ENCODE results near the gene KIF5C.

The KIF5C gene

DNA sequence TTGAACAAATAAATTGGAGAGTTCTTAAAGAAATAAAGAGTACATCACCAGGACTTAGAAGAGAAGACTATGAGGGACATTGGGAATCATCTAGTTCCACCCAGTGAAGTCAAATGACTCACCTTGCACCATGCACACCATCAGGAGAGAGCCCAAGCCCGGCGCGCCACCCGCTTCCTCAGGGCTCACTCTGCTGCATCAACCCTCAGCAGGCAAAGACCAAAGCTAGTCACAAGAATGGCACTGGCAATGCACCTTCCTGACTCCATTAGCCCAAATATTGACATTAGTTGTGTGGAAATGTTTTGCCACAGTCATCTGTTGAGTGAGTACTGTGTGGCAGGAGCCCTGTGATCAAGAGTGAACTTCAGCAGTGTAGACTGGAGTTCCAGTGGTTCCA, 156.4 kb downstream of the KIF5C start:
- TF ChIP-seq, protein P1, sequence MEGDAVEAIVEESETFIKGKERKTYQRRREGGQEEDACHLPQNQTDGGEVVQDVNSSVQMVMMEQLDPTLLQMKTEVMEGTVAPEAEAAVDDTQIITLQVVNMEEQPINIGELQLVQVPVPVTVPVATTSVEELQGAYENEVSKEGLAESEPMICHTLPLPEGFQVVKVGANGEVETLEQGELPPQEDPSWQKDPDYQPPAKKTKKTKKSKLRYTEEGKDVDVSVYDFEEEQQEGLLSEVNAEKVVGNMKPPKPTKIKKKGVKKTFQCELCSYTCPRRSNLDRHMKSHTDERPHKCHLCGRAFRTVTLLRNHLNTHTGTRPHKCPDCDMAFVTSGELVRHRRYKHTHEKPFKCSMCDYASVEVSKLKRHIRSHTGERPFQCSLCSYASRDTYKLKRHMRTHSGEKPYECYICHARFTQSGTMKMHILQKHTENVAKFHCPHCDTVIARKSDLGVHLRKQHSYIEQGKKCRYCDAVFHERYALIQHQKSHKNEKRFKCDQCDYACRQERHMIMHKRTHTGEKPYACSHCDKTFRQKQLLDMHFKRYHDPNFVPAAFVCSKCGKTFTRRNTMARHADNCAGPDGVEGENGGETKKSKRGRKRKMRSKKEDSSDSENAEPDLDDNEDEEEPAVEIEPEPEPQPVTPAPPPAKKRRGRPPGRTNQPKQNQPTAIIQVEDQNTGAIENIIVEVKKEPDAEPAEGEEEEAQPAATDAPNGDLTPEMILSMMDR (conservative IDR thresholded peaks at IDR 0.05; ENCODE audit: low read length), result no peak
- no peak for TF ChIP-seq EZH2phosphoT487 (IDR thresholded peaks at IDR 0.05; ENCODE audit: borderline replicate concordance)
- no peaks in the 10 kb centered on the region for H3K27me3 ChIP-seq (ENCODE audit: insufficient read depth, low read length, poor library complexity, severe bottlenecking)

DNA sequence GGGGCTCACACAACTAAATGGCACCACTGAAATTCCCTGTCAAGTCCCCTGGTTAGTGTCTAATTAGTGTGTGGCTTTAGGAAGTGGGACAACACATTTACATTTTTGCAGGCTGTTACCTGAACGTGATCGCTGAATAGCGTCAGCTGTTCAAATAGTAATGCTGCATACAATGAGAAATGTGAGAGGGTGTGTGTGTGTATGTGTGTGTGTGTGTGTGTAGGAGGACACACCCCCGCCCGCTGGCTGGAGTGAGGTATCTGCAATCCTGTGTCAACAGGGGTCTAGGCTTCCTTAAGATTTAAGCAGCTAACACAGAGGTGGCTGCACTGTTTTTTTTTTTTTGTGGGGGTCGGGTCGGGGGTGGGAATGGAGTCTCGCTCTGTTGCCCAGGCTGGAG, 158.7 kb downstream of the KIF5C start:
- H3K9me3 ChIP-seq (ENCODE audit: insufficient read depth, low read depth, low read length), result no peaks in the 10 kb centered on the region
- no peak overlapping the region for H3K4me2 ChIP-seq (ENCODE audit: low read depth, low read length, poor library complexity, severe bottlenecking)
- no peak overlapping the region for H2AFZ ChIP-seq (ENCODE audit: low read length)
- H3F3A ChIP-seq (ENCODE audit: low read depth), result no peaks in the 10 kb centered on the region
- TF ChIP-seq, protein P1 (conservative IDR thresholded peaks at IDR 0.05; ENCODE audit: low read length), result no peak
- TF ChIP-seq EZH2phosphoT487 (IDR thresholded peaks at IDR 0.05; ENCODE audit: borderline replicate concordance), result no peak
- no peaks in the 10 kb centered on the region for H4K20me1 ChIP-seq (ENCODE audit: insufficient read depth, low read length, poor library complexity, severe bottlenecking)
- H3K27me3 ChIP-seq (ENCODE audit: insufficient read depth, low read length, poor library complexity, severe bottlenecking), result no peaks in the 10 kb centered on the region
- H3K9me2 ChIP-seq (replicated peaks; ENCODE audit: low read depth, low read length), result no peaks in the 10 kb centered on the region
- H3K36me3 ChIP-seq (ENCODE audit: insufficient read depth, low read length), result no peaks in the 10 kb centered on the region
- no peak overlapping the region for H3K4me3 ChIP-seq (ENCODE audit: low read length, poor library complexity, severe bottlenecking)
- no peaks in the 10 kb centered on the region for H3K79me2 ChIP-seq (ENCODE audit: insufficient read depth, low read length)
- peaks cover 11% of the 10 kb centered on the region for H3K4me1 ChIP-seq (ENCODE audit: insufficient read depth, low read length, poor library complexity, severe bottlenecking)
- H3K9ac ChIP-seq (ENCODE audit: low read depth, low read length, poor library complexity, severe bottlenecking), result no peak overlapping the region

More for the DNA sequence above, 156.4 kb downstream of the KIF5C start:
- no peaks in the 10 kb centered on the region for H3K79me2 ChIP-seq (ENCODE audit: insufficient read depth, low read length)
- H4K20me1 ChIP-seq (ENCODE audit: insufficient read depth, low read length, poor library complexity, severe bottlenecking), result no peaks in the 10 kb centered on the region
- no peak overlapping the region for H3K9ac ChIP-seq (ENCODE audit: low read depth, low read length, poor library complexity, severe bottlenecking)
- H3K4me2 ChIP-seq (ENCODE audit: low read depth, low read length, poor library complexity, severe bottlenecking), result no peak overlapping the region
- peaks cover 11% of the 10 kb centered on the region for H3K4me1 ChIP-seq (ENCODE audit: insufficient read depth, low read length, poor library complexity, severe bottlenecking)
- H3F3A ChIP-seq (ENCODE audit: low read depth), result no peaks in the 10 kb centered on the region
- no peaks in the 10 kb centered on the region for H3K9me2 ChIP-seq (replicated peaks; ENCODE audit: low read depth, low read length)
- H3K9me3 ChIP-seq (ENCODE audit: insufficient read depth, low read depth, low read length), result no peaks in the 10 kb centered on the region
- no peak overlapping the region for H3K4me3 ChIP-seq (ENCODE audit: low read length, poor library complexity, severe bottlenecking)
- no peaks in the 10 kb centered on the region for H3K36me3 ChIP-seq (ENCODE audit: insufficient read depth, low read length)
- peak overlapping the region; percentile 85; the same call in 1 of the 2 replicates for H2AFZ ChIP-seq (ENCODE audit: low read length)

DNA sequence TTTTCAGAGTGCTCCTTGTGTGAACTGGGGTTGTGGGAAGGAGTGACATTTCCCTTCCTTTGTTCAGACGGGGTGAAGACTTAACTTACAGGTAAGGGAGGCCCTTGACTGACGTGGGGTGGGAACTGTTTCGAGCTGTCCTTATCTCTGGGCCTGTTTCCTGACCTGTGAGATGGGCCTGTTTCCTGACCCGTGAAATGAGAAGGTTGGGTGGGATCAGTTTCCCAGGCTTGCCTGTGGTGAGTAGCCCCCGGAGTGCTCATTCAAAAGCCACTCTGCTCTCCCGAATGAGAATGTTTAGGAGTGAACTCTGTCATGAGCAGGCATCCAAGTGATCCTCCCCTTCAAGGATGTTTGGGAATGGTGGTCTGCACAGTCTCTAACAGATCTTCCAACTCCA, 159.4 kb downstream of the KIF5C start:
- no peak overlapping the region for H3K9ac ChIP-seq (ENCODE audit: low read depth, low read length, poor library complexity, severe bottlenecking)
- H3K4me2 ChIP-seq (ENCODE audit: low read depth, low read length, poor library complexity, severe bottlenecking), result no peak overlapping the region
- no peak overlapping the region for H3K4me3 ChIP-seq (ENCODE audit: low read length, poor library complexity, severe bottlenecking)
- TF ChIP-seq EZH2phosphoT487 (IDR thresholded peaks at IDR 0.05; ENCODE audit: borderline replicate concordance), result no peak
- TF ChIP-seq, protein P1 (conservative IDR thresholded peaks at IDR 0.05; ENCODE audit: low read length), result no peak
- H3K4me1 ChIP-seq (ENCODE audit: insufficient read depth, low read length, poor library complexity, severe bottlenecking), result peaks cover 11% of the 10 kb centered on the region
- no peaks in the 10 kb centered on the region for H3F3A ChIP-seq (ENCODE audit: low read depth)
- no peaks in the 10 kb centered on the region for H3K27me3 ChIP-seq (ENCODE audit: insufficient read depth, low read length, poor library complexity, severe bottlenecking)
- no peak overlapping the region for H2AFZ ChIP-seq (ENCODE audit: low read length)
- H3K79me2 ChIP-seq (ENCODE audit: insufficient read depth, low read length), result no peaks in the 10 kb centered on the region
- no peaks in the 10 kb centered on the region for H4K20me1 ChIP-seq (ENCODE audit: insufficient read depth, low read length, poor library complexity, severe bottlenecking)
- H3K36me3 ChIP-seq (ENCODE audit: insufficient read depth, low read length), result no peaks in the 10 kb centered on the region
- H3K9me2 ChIP-seq (replicated peaks; ENCODE audit: low read depth, low read length), result no peaks in the 10 kb centered on the region
- H3K9me3 ChIP-seq (ENCODE audit: insufficient read depth, low read depth, low read length), result no peaks in the 10 kb centered on the region
